ENCODE measurements around the gene IL13RA1. TPM values are rescaled to one million over a fixed set of nuclear protein-coding genes. Genes with fewer than 3 reads are reported as not detected.

IL13RA1 gene
- total and polyA plus RNA-seq, 5 donors from 2014 or later: 0.03 to 0.40 TPM; not detected in 3

DNA sequence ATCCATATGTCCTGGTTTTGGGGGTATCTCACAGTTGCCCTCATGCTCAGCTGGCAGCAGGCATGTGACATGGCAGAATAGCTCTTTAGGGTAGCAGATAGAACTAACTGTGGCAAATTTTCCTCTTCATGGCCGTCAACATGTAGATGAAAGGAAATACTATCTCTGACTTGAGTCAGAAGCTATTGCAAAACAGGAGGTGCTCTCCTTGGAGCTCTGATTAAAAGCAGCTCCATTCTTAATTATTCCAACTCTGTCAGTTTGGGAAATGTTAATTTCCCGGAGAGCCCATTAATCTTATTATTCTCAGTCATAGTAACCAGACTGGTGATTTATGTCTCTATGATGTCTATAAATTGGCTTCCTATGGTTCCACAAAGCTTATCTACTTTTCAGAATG is 18.2 kb downstream of the IL13RA1 start:
- Mint-ChIP-seq H3K9me3 (no peaks in the 10 kb centered on the region), H3K36me3 (no peaks in the 10 kb centered on the region), H3K4me3 (no peak overlapping the region), H3K27me3 (peaks cover 13% of the 10 kb centered on the region), H3K27ac (no peak overlapping the region), H3K4me1 (no peaks in the 10 kb centered on the region)
- H3K27me3 ChIP-seq (ENCODE audit: control insufficient read depth, insufficient read depth, low read length): no peaks in the 10 kb centered on the region
- ATAC-seq (ENCODE audit: low read depth in 2 of 2): no peak
- no peak overlapping the region for H3K4me3 ChIP-seq (ENCODE audit: low read depth, low read length)
- no peaks in the 10 kb centered on the region for H3K36me3 ChIP-seq (ENCODE audit: control insufficient read depth, insufficient read depth, low read length)
- no peaks in the 10 kb centered on the region for H3K9me3 ChIP-seq (ENCODE audit: control insufficient read depth in 2 of 2, low read length in 2 of 2)
- H3K4me1 ChIP-seq (ENCODE audit: control insufficient read depth, insufficient read depth, low read length, poor library complexity, severe bottlenecking): no peaks in the 10 kb centered on the region
- no peak overlapping the region for H3K27ac ChIP-seq (ENCODE audit: insufficient read depth, low read length, poor library complexity, severe bottlenecking)
- no peak for DNase-seq

DNA sequence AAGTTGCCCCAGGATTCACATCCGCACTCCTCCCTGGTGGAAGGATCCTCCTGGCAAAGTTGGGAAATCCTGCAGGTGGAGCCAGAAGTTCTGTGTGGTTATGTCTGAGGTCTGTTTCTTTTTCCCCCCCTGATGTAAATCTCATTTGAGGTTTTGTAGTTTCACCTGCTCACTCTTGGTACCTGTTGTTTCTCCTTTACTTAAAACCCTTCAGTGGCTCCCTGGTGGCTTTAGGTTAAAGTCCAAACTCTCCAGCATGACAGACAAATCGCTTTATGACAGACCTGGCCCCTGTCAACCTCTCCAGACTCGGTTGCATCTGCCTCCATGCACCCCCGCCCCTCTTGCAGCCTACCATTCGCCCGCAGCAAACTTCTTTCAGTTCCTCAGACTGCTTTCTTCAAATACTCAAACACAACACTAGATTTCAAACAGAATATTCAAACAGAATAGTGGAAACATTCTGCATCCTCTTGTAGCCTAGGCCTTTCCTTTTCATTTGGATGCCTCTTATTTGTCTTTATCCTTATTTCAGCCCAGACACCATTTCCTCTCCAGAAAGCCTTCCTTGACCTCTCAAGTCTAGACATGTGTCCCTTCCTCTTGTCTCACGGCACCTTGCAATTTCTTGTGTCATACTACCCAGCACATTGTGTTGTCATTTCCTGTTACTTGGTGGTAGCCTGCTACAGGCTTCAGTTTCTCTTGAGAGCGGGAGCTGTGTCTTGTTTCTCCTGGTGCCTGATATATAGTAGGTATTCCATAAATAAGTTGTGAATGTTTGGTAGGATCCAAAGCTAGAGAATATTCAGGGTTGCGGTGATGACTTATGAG is 24.8 kb downstream of the IL13RA1 start:
- no peak overlapping the region for H3K4me3 ChIP-seq (ENCODE audit: low read depth, low read length)
- peaks cover 24% of the 10 kb centered on the region for H3K27me3 Mint-ChIP-seq
- no peaks in the 10 kb centered on the region for H3K27me3 ChIP-seq (ENCODE audit: control insufficient read depth, insufficient read depth, low read length)
- H3K9me3 Mint-ChIP-seq: no peaks in the 10 kb centered on the region
- DNase-seq (peak in 1 of 3 donors; percentile 5), ATAC-seq (ENCODE audit: low read depth in 2 of 2) (no peak)
- H3K27ac ChIP-seq (ENCODE audit: insufficient read depth, low read length, poor library complexity, severe bottlenecking): no peak overlapping the region
- H3K36me3 ChIP-seq (ENCODE audit: control insufficient read depth, insufficient read depth, low read length): no peaks in the 10 kb centered on the region
- H3K36me3 Mint-ChIP-seq: no peaks in the 10 kb centered on the region
- no peaks in the 10 kb centered on the region for H3K4me1 ChIP-seq (ENCODE audit: control insufficient read depth, insufficient read depth, low read length, poor library complexity, severe bottlenecking)
- H3K4me3 Mint-ChIP-seq: no peak overlapping the region
- peak overlapping the region in 1 of 3 donors; percentile 78 for H3K27ac Mint-ChIP-seq
- no peaks in the 10 kb centered on the region for H3K4me1 Mint-ChIP-seq
- H3K9me3 ChIP-seq (ENCODE audit: control insufficient read depth in 2 of 2, low read length in 2 of 2): no peaks in the 10 kb centered on the region

DNA sequence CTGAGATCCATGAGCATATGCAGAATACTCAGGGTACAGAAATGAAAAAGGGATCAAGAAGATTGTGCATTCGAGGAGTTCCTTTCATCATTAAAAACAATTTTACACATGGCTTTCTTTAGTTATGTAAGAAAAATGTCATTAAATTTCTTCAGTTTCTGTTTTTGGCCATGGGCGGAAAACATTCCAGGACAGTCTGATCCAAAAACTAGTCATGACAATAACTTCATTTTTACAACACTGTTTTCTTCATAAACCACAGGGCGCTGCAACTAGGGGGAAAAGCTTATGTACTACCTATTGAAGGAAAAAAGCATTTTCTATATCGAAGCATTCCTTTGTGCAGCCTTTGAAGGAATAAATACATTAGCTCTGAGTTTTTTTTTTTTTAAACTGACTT is 28.2 kb downstream of the IL13RA1 start:
- no peak overlapping the region for H3K4me3 ChIP-seq (ENCODE audit: low read depth, low read length)
- Mint-ChIP-seq H3K9me3 (no peaks in the 10 kb centered on the region), H3K4me1 (no peaks in the 10 kb centered on the region), H3K36me3 (no peaks in the 10 kb centered on the region), H3K4me3 (no peak overlapping the region), H3K27ac (no peak overlapping the region), H3K27me3 (peaks cover 11% of the 10 kb centered on the region)
- H3K9me3 ChIP-seq (ENCODE audit: control insufficient read depth in 2 of 2, low read length in 2 of 2): no peaks in the 10 kb centered on the region
- no peaks in the 10 kb centered on the region for H3K4me1 ChIP-seq (ENCODE audit: control insufficient read depth, insufficient read depth, low read length, poor library complexity, severe bottlenecking)
- H3K27me3 ChIP-seq (ENCODE audit: control insufficient read depth, insufficient read depth, low read length): peaks cover 2% of the 10 kb centered on the region
- DNase-seq: no peak
- H3K27ac ChIP-seq (ENCODE audit: insufficient read depth, low read length, poor library complexity, severe bottlenecking): no peak overlapping the region
- no peak for ATAC-seq (ENCODE audit: low read depth in 2 of 2)
- H3K36me3 ChIP-seq (ENCODE audit: control insufficient read depth, insufficient read depth, low read length): no peaks in the 10 kb centered on the region

DNA sequence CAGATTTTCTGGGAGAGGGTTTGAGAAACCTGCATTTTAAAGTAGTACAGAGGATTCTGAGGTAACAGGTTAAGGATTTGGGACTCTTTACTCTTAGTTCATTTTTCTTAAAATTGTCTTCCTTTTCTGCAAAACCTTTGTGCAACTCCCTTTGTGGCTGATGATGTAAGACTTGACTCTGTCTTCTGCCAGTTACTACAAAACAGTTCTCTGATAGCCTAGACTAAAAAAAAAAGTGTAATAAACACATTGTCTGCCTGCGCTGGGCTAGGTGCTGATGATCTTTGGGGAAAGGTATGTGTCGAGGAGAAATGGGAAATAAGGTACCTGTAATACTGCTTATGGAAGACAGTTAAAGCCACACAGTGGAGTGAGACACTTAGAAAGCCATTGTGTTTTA is 28.7 kb downstream of the IL13RA1 start:
- Histone ChIP-seq H3K27ac (ENCODE audit: insufficient read depth, low read length, poor library complexity, severe bottlenecking) (no peak overlapping the region), H3K9me3 (ENCODE audit: control insufficient read depth in 2 of 2, low read length in 2 of 2) (no peaks in the 10 kb centered on the region), H3K4me3 (ENCODE audit: low read depth, low read length) (no peak overlapping the region), H3K36me3 (ENCODE audit: control insufficient read depth, insufficient read depth, low read length) (no peaks in the 10 kb centered on the region), H3K4me1 (ENCODE audit: control insufficient read depth, insufficient read depth, low read length, poor library complexity, severe bottlenecking) (no peaks in the 10 kb centered on the region), H3K27me3 (ENCODE audit: control insufficient read depth, insufficient read depth, low read length) (peaks cover 2% of the 10 kb centered on the region)
- Mint-ChIP-seq H3K4me3 (no peak overlapping the region), H3K27me3 (peaks cover 11% of the 10 kb centered on the region), H3K4me1 (no peaks in the 10 kb centered on the region), H3K9me3 (no peaks in the 10 kb centered on the region), H3K36me3 (no peaks in the 10 kb centered on the region), H3K27ac (no peak overlapping the region)
- DNase-seq: no peak
- ATAC-seq (ENCODE audit: low read depth in 2 of 2): no peak

DNA sequence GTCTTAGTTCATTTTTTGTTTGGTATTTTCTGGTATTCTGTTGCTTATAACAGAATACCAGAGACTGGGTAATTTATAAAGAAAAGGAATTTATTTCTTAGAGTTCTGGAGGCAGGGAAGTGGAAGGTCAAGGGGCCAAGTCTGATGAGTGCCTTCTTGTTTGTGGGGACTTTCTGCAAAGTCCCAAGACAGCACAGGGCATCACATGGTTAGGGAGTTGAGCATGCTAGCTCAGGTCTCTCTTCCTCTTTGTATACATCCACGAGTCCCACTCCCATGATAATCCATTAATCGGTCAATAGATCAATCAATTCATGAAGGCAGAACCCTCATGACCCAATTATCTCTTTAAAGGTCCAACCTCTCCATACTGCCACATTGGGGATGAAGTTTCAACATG is 31.1 kb downstream of the IL13RA1 start:
- peaks cover 17% of the 10 kb centered on the region for H3K27me3 Mint-ChIP-seq
- H3K4me3 Mint-ChIP-seq: no peak overlapping the region
- no peaks in the 10 kb centered on the region for H3K9me3 Mint-ChIP-seq
- H3K4me3 ChIP-seq (ENCODE audit: low read depth, low read length): no peak overlapping the region
- no peak overlapping the region for H3K27ac Mint-ChIP-seq
- no peaks in the 10 kb centered on the region for H3K36me3 Mint-ChIP-seq
- no peaks in the 10 kb centered on the region for H3K9me3 ChIP-seq (ENCODE audit: control insufficient read depth in 2 of 2, low read length in 2 of 2)
- H3K27me3 ChIP-seq (ENCODE audit: control insufficient read depth, insufficient read depth, low read length): peaks cover 5% of the 10 kb centered on the region
- H3K4me1 Mint-ChIP-seq: no peaks in the 10 kb centered on the region
- no peaks in the 10 kb centered on the region for H3K36me3 ChIP-seq (ENCODE audit: control insufficient read depth, insufficient read depth, low read length)
- no peak overlapping the region for H3K27ac ChIP-seq (ENCODE audit: insufficient read depth, low read length, poor library complexity, severe bottlenecking)
- no peak for DNase-seq
- H3K4me1 ChIP-seq (ENCODE audit: control insufficient read depth, insufficient read depth, low read length, poor library complexity, severe bottlenecking): no peaks in the 10 kb centered on the region
- ATAC-seq (ENCODE audit: low read depth in 2 of 2): no peak

DNA sequence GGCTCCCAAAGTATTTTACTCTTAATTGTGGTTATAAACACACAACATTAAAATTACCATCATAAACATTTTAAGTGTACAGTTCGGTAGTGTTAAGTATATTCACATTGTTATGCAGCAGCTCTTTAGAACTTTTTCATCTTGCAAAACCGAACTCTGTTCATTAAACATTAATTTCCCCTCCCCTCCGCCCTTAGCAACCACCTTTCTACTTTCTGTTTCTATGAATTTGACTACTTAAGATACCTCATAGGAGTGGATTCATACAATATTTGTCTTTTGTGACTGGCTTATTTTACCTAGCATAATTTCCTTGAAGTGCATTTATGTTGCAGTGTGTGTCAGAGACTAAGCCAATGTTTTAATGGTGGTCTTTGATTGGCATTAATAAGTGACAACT is 32.6 kb downstream of the IL13RA1 start:
- Mint-ChIP-seq H3K36me3 (no peaks in the 10 kb centered on the region), H3K9me3 (no peaks in the 10 kb centered on the region), H3K27ac (no peak overlapping the region), H3K4me3 (no peak overlapping the region), H3K27me3 (peaks cover 23% of the 10 kb centered on the region), H3K4me1 (no peaks in the 10 kb centered on the region)
- no peak overlapping the region for H3K27ac ChIP-seq (ENCODE audit: insufficient read depth, low read length, poor library complexity, severe bottlenecking)
- no peaks in the 10 kb centered on the region for H3K36me3 ChIP-seq (ENCODE audit: control insufficient read depth, insufficient read depth, low read length)
- peaks cover 5% of the 10 kb centered on the region for H3K27me3 ChIP-seq (ENCODE audit: control insufficient read depth, insufficient read depth, low read length)
- H3K4me1 ChIP-seq (ENCODE audit: control insufficient read depth, insufficient read depth, low read length, poor library complexity, severe bottlenecking): no peaks in the 10 kb centered on the region
- DNase-seq (no peak), ATAC-seq (ENCODE audit: low read depth in 2 of 2) (no peak)
- H3K9me3 ChIP-seq (ENCODE audit: control insufficient read depth in 2 of 2, low read length in 2 of 2): no peaks in the 10 kb centered on the region
- H3K4me3 ChIP-seq (ENCODE audit: low read depth, low read length): no peak overlapping the region

DNA sequence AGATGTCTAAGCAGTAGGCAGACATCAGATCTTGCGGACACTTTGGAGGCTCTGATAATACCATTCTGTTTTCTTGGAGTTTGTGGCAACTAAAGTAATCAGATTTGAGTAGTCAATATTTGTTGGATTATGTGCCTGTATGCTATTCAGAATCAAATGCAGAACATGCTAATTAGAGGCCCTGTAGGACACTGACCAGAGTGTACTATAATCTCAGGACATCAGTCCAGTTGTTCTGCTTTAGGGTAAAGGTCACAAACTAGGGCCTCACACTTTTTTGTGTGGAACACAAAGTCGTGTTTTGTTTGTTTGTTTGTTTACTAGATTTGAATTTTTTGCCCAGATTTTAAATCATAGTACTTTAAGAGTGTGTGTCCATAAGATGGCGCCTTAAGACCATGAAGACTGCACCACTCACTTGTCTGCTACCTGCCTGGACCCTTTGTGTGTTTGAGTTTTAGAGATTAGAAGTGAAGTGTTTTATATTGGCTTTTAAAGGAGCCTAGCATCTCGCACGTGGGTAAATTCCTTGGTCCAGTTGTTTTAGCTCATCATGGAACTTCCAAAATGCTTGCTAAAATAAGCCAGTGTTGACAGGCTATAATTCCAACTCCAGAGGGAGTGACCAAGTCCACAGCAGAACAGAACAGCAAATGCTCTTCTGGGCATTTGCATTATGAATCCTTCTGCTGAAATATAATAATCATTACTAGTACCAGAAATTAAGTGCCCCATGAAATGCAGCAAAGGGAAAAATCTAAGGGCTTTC is 34.7 kb downstream of the IL13RA1 start:
- H3K27ac Mint-ChIP-seq: peak overlapping the region in 1 of 3 donors; percentile 78
- H3K4me1 Mint-ChIP-seq: no peaks in the 10 kb centered on the region
- Histone ChIP-seq H3K36me3 (ENCODE audit: control insufficient read depth, insufficient read depth, low read length) (no peaks in the 10 kb centered on the region), H3K4me3 (ENCODE audit: low read depth, low read length) (no peak overlapping the region), H3K4me1 (ENCODE audit: control insufficient read depth, insufficient read depth, low read length, poor library complexity, severe bottlenecking) (no peaks in the 10 kb centered on the region), H3K27ac (ENCODE audit: insufficient read depth, low read length, poor library complexity, severe bottlenecking) (no peak overlapping the region), H3K9me3 (ENCODE audit: control insufficient read depth in 2 of 2, low read length in 2 of 2) (no peaks in the 10 kb centered on the region), H3K27me3 (ENCODE audit: control insufficient read depth, insufficient read depth, low read length) (peaks cover 5% of the 10 kb centered on the region)
- H3K4me3 Mint-ChIP-seq: no peak overlapping the region
- ATAC-seq (ENCODE audit: low read depth in 2 of 2) (no peak), DNase-seq (no peak)
- H3K27me3 Mint-ChIP-seq: peaks cover 16% of the 10 kb centered on the region
- H3K9me3 Mint-ChIP-seq: peaks cover 0 to under 1% (median 0%) of the 10 kb centered on the region in 7 donors
- no peaks in the 10 kb centered on the region for H3K36me3 Mint-ChIP-seq

Data from CD4-positive, CD25-positive, alpha-beta regulatory T cell (primary cell).